Activated T-helper 1 cell treated with Interleukin-2 at 50 U/mL for 16 hours (primary cell): ENCODE measurements around the gene SDE2.
"Not testable (repeated sequence)": the region's sequence is repeated elsewhere in the genome, so short reads cannot be mapped to it uniquely, and the experiment has no call there.

Experiments used
- DNase-seq: peaks from one replicate; pipeline ENCODE4 v3.0.0-alpha.2; 2020; ENCODE audit warnings: low read depth

The SDE2 gene

DNA sequence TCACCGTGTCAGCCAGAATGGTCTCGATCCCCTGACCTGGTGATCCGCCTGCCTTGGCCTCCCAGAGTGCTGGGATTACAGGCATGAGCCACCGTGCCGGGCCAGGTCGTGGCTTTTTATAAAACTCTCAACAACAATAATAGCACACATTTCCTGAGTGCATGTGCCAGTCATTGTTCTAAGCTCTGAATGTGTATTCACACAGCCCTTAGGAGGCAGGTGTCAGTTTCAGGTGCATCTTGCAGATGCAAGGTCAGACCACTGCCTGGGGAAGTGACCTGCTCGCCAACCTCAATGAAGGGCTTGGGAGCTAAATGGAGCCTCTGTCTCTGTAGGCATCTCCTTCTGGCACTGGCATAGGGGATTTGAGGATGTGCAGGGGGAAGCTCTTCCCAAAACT, 56.6 kb downstream of the SDE2 start:
- DNase-seq = no peak

DNA sequence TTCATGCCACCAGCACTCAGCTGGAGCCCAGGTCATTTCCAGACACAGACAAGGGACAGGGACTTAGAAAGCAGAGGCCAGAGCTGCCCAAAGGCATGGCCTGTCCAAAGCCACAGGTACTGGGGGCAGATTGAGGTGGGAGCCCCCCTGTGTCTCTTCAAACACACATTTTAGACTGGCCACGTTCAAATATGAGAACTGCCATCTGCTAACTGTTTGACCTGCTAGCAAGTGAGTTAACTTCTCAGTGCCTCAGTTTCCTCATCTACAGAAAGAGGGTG, 57.3 kb downstream of the SDE2 start:
- DNase-seq = no peak

DNA sequence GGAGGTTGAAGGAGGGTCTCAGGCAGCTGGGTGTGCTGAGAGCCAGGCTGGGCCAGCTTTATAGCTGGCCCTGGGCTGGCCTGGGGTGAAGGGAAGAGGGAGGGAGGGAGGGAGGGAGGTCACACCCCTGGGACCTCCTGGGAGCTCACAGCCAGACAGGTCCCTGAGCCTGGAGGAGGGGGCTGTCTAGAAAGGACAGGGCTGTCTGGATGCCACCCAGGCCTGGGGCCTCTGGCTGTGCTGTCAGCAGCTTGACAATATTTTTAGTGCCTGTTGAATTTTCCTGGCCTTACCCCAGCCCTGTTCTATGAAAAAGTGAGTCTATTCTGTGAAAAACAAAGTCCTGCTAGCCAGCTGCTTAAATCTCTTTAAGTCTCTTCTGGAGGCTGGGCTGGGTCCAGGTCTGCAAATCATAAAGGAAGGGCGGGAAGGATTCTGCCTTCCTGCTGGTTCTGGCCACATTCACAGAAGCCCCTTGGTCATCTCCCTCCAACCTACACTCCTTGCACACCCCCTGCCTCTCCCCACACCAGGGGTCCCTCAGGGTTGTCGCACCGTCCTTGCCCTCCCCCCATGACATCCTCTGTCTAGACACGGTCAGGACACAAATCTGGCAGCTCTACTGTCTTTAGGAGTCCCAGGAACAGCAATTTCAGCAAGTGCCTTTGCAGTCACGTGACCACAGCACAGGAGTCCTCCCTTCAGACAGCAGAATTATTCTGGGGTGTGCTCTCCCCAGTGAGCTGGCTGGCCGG, 57.8 kb downstream of the SDE2 start, which contains the start of gene LEFTY2:
Gene LEFTY2 (minus strand): TSS at position 34 of the 755 bp plus-strand sequence. CDS start 80 bp downstream, outside the sequence.
- no peak for DNase-seq

DNA sequence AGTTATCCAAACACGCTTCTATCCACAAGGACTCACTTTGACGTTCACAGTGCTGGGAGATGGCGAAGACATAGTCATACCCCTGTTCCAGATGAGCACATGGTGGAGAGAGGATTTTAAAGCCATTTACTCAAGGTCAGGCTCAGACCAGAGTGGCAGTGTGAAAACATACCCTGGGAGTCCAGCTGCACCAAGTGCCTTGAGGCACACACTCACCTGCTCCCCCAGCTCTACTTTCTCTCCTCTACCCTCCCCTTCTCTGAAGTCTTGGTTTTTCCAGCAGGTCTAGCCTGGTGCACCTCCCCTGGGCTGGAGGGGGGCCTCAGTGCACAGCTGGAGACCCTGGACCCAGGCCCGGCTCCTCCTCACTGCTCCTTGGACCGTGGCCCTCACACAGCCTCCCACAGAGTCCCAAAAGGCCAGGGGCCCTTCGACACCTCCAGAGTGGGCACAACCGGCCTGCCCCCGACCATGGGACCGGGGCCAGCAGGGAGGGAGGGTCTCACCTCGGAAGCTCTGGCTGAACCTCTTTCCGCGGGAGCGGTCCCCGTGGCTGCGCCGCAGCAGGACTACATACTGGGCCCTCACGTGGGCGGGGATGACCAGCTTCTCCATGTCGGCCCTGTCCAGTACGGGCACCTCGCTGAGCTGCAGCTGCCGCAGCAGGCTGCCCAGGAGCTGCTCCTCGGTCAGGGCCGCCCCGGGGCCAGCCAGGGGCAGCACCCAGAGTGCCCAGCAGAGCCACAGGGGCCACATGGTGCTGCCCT, 58.6 kb downstream of the SDE2 start:
- DNase-seq = no peak

DNA sequence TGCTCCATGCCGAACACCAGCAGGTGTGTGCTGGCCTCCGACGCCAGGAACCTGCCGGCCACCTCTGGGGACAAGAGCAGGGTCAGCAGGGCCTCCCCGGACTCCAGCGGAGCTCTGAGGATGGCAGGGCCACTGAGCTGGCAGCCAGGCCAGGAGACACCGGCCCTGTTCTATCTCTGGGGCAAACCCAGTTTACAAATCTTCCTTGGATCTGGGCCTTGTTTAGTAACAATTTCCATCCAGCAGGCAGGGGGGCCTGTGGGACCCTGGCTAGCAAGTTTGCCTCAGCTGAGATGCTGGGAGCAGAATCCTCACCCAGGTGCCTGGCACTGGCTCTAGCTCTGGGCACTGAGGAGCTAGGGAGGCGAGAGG, 59.2 kb downstream of the SDE2 start:
- not testable (repeated sequence) for DNase-seq

DNA sequence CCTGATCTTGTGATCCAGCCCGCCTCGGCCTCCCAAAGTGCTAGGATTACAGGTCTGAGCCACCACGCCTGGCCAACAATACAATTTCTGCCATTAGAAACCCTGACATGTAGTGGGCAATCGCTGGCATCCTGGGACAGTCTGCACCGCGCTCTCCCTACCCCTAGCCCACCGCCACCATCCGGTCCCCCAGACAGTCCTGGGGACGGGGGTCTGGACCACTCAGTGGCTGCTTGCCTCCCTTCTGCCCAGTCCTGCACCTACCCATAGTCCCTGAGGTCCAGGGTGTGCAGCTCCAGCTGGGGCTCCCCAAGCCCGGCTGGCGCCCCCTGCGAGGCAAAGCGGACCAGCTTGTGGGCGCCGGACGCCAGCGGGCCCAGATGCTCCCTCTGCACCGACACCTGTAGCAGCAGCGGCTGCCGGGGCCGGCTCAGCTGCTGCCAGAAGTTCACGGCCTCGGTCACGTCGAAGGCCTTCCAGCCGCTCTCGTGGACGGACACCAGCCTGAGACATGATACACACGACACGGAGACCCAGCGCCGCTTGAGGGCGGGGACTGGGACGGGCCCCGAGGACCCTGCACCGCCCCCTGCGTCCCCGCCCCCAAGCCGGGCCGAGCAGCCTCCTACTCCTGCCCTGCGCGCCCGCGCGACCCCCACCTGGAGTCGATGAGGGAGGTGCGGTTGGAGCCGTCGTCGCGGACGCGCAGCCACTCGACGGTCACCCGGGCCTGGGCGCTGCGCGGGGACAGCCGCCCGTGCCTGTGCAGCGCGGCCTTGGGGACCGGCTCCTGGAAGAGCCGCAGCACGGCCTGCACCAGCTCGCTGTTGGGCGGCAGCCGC, 59.8 kb downstream of the SDE2 start:
- not testable (repeated sequence) for DNase-seq

DNA sequence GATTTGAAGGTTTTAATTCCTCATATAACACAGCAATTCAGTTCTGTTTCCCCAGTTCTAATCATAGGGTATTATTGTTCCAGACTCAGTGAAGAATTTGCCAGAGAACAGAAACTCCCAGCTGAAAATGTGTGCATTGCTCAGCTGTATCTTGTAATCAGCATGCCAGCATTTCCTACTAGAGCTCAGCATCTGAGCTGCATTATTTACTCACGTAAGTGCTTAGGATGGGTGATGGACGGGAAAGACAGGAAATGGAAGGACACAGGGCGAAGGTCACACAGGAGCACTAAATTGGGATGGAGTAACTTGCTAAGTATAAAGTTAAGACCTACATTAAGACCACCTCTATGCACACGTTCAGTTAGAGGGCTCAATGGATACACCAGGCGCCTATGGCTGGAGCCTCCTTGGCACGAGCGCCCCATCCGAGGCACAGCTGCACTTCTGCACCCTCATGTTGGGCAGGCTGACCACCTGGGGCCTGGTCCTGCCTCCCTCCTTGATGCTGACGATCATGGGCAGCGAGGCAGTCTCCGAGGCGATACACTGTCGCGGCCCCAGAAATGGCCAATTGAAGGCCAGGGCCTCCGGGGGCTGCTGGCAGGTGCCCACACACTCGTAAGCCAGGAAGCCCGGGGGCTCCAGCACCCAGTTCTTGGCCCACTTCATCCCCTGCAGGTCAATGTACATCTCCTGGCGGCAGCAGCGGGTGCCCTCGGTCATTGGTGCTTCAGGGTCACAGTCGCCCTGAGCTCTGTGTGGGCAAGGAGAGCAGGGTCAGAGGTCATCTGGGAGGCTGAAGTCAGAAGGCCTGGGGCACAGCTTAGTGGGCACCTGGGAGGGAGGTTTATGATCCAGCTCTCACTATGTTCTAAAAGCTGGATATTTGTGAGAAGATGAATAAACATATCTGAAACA, 61.8 kb downstream of the SDE2 start:
- DNase-seq = no peak

DNA sequence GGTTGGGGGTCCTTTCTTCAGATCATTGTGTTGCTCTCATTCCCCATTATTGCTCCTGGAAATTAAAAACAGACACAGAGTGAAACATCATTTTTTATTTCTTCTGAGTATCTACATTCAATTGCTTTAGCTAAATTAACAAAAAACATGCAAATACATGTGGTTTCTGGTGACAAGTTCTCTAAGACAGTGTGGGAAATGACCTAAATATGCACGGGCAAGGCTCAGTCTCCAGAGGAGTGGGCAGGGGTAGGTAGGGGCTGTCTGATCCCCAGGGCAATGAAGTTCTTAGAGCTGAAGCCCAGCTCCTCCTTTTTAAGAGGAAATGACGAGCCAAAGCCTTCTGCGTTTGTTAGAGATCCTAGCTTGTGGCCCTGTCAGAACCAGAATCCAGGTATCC, 62.6 kb downstream of the SDE2 start:
- DNase-seq = no peak

DNA sequence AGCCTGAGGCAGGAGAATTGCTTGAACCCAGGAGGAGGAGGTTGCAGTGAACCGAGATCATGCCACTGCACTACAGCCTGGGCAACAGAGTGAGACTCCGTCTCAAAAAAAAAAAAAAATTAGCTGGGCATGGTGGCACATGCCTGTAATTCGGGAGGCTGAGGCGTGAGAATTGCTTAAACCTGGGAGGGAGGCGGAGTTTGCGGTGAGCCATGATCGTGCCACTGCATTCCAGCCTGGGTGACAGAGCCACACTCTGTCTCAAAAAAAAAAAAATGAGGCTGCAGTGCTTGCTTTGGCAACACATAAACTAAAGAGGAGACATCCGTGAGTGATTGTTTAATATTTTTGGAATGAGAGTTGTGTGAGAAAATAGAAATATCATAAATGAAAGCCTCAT, 63.1 kb downstream of the SDE2 start:
- not testable (repeated sequence) for DNase-seq

DNA sequence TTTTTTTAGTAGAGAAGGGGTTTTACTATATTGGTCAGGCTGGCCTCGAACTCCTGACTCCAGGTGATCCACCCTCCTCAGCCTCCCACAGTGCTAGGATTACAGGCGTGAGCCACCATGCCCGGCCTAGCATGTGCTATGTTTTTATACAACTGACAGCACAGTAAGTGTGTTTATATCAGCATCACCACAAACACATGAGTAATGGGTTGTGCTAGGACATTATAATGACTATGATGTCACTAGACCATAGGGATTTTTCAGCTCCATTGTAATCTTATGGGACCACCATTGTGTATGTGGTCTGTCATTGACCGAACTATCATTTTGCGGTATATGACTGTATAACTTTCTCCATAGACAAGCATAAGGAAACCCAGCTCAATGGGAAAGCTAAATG, 64.4 kb downstream of the SDE2 start:
- no peak for DNase-seq

DNA sequence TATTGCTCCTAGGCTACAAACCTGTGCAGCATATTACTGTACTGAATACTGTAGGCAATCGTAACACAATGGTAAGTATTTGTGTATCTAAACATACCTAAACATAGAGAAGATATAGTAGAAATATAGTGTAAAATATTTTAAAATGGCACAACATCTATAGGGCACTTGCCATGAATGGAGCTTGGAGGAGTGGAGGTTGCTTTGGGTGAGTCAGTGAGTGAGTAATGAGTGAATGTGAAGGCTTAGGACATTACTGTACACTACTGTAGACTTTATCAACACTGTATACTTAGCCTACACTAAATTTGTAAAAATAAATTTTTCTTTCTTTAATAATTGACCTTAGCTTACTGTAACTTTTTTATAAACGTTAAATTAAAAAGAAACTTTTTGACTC, 66.1 kb downstream of the SDE2 start:
- DNase-seq = no peak
